Measurements from ENCODE around the gene MYL10.

Gene MYL10

DNA sequence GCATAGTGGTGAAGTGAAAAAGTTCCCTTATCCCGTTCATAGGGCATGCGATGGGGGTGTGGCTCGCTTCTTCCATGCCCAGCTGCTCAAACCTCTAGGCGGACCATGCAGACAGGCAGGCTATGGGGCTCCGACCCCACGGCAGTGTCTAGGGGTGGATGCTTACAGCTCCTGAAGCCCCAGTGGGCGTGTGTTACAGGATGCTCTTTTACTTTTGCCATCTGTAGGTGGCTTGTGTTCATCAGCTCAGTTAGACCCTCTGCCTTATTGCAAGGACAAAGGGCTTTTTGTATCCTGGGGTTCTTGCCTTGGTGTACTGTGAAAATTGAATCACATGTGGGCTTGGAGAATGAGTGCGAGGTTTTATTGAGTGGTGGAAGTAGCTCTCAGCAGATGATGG is at the start of gene MYL10:
TSS of gene MYL10 (minus strand) at position 126 of the 400 bp plus-strand sequence. CDS start 178 bp downstream, outside the sequence.
- TF ChIP-seq, protein P1, sequence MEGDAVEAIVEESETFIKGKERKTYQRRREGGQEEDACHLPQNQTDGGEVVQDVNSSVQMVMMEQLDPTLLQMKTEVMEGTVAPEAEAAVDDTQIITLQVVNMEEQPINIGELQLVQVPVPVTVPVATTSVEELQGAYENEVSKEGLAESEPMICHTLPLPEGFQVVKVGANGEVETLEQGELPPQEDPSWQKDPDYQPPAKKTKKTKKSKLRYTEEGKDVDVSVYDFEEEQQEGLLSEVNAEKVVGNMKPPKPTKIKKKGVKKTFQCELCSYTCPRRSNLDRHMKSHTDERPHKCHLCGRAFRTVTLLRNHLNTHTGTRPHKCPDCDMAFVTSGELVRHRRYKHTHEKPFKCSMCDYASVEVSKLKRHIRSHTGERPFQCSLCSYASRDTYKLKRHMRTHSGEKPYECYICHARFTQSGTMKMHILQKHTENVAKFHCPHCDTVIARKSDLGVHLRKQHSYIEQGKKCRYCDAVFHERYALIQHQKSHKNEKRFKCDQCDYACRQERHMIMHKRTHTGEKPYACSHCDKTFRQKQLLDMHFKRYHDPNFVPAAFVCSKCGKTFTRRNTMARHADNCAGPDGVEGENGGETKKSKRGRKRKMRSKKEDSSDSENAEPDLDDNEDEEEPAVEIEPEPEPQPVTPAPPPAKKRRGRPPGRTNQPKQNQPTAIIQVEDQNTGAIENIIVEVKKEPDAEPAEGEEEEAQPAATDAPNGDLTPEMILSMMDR (IDR thresholded peaks at IDR 0.05; ENCODE audit: borderline replicate concordance, insufficient read depth, low read depth, low read length) = no peak

DNA sequence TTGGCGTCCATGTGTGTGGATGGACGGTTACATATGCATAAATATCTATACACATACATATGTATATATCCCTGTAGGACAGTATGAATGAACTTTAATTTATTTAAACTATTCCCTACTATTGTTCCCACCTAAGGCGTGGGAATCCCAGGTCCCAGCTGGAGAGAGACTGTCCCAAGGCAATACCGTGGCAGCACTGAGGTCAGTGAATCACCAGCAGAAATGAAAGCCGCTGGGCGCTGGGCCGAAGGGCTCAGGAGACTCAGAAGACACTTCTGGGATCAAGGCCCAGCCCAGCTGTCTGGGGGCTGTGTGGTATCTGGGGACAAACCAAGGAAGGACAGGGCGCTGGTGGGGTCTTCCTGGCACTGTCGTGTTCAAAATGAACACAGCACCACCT is 49.6 kb upstream of the MYL10 start:
- TF ChIP-seq, protein P1 (IDR thresholded peaks at IDR 0.05; ENCODE audit: borderline replicate concordance, insufficient read depth, low read depth, low read length) = no peak
- no peak overlapping the region for H3K4me3 ChIP-seq (ENCODE audit: low read depth, low read length)

More for the DNA sequence above, at the start of gene MYL10:
- H3K4me3 ChIP-seq (ENCODE audit: low read depth, low read length) = no peak within 1 kb of the TSS

DNA sequence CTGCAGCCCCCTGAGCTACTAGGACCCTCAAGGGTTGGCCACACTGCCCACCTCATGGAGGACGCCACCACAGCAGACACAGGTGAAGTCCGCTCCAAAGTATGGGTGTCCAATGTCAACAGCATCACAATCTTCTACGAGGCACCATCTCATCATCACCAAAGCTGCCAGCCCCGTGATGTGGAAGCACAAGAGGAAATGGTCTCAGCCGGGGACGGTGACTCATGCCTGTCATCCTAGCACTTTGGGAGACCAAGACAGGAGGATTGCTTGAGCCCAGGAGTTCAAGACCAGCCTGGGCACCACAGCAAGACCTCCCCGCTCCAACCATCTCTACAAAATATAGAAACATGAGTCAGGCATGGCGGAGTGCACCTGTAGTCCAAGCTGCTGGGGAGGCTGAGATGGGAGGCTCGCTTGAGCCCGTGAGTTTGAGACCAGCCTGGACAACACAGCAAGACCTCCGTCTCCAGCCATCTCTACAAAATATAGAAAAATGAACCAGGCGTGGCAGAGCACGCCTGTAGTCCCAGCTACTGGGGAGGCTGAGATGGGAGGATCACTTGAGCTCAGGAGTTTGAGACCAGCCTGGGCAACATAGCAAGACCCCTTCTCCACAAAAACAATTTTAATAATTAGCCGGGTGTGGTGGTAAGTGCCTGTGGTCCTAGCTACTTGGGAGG is 48.8 kb upstream of the MYL10 start:
- TF ChIP-seq, protein P1 (IDR thresholded peaks at IDR 0.05; ENCODE audit: borderline replicate concordance, insufficient read depth, low read depth, low read length) = no peak
- H3K4me3 ChIP-seq (ENCODE audit: low read depth, low read length) = no peak overlapping the region

DNA sequence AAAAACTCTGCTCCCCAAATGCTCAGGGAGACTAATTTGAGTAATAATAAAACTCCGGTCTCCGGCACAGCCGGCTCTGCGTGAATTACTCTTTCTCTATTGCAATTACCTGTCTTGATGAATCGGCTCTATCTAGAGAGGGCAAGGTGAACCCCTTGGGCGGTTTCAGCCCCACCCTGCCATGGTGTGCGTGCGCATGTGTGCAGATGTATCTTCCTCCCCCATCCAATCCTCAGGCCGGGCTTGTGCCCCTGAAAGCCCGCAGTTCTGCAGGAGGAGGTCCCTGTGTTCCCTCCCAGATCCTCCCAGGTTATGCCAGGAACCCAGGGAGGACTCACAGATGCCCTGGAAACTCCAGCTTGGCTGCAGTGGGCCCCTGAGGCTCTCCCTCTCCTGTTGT is 48.3 kb upstream of the MYL10 start:
- TF ChIP-seq, protein P1 (IDR thresholded peaks at IDR 0.05; ENCODE audit: borderline replicate concordance, insufficient read depth, low read depth, low read length) = no peak
- H3K4me3 ChIP-seq (ENCODE audit: low read depth, low read length) = no peak overlapping the region

DNA sequence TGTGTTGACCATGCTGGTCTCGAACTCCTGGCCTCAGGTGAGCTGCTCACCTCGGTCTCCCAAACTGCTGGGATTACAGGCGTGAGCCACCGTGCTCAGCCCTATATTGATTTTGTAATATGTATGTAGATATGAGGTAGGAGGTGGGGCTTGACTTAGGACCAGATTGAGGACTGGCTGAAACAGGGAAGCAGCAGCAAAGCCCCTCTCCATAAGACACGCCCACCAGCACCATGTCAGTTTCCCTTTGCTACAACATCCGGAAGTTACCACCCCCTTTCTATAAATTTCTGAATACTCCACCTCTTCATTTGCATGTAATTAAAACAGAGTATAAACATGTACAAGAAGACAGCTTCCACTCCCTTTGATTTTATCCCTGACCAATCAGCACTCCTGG is 47.9 kb upstream of the MYL10 start:
- H3K4me3 ChIP-seq (ENCODE audit: low read depth, low read length) = no peak overlapping the region
- TF ChIP-seq, protein P1 (IDR thresholded peaks at IDR 0.05; ENCODE audit: borderline replicate concordance, insufficient read depth, low read depth, low read length) = no peak

DNA sequence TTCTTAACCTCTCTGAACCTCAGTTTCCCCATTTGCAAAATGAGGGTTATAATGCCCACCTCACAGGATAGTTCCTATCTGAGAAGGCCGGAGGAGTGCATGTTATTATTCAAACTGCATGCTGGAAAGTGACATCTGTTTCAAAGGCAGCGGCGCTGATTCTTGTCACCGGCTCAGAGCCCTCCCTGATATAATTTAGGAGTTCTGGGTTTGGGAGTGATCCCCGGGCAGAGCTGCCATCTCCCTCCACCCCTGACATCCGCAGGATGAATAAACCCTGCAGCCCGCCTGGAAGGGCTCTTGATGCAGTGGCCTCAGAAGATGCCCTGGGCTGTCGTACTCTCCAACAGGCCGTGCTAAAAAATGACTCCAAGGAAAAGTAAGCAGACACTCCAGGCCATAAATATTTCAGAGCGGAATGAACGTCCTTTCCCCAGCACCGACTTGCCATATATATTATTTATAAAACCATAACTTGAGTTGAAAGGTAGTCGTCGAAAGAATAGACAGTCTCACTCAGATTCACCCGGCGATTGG is 47.0 kb upstream of the MYL10 start:
- TF ChIP-seq, protein P1 (IDR thresholded peaks at IDR 0.05; ENCODE audit: borderline replicate concordance, insufficient read depth, low read depth, low read length) = no peak
- H3K4me3 ChIP-seq (ENCODE audit: low read depth, low read length) = no peak overlapping the region

DNA sequence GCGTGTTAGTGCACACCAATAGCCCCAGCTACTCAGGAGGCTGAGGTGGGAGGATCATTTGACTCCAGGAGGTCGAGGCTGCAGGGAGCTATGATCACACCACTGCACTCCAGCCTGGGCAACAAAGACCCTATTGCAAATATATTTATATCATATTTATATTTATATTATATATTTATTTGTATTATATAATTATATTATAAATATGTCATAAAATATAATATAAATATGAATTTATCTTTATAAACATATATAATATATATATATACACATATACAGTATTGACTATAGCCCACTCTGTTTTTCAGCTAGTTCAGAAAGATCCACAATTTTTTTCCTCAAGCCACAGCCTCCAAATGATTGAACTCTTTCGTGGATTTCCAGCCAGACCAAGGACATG is 45.3 kb upstream of the MYL10 start:
- TF ChIP-seq, protein P1 (IDR thresholded peaks at IDR 0.05; ENCODE audit: borderline replicate concordance, insufficient read depth, low read depth, low read length) = no peak

More for the DNA sequence above, 45.3 kb upstream of the MYL10 start:
- H3K4me3 ChIP-seq (ENCODE audit: low read depth, low read length) = no peak overlapping the region
